Colonic mucosa (tissue), 4 donors: Measurements from ENCODE around the gene ZBTB24. TPM values are rescaled to one million over a fixed set of nuclear protein-coding genes. Genes with fewer than 3 reads are reported as not detected.

Experiments
- DNase-seq: peaks from one replicate; pipeline ENCODE4 v3.0.0-alpha.2; 2020
- H3K27ac ChIP-seq: fragments of 200-600 bp; one replicate; pipeline ENCODE4 v1.8.0; 2021
- H3K27me3 ChIP-seq: fragments of 200-600 bp; one replicate; pipeline ENCODE4 v1.8.0; 2021
- H3K36me3 ChIP-seq: fragments of 200-600 bp; one replicate; pipeline ENCODE4 v1.8.0; 2021
- H3K4me1 ChIP-seq: fragments of 200-600 bp; one replicate; pipeline ENCODE4 v1.8.0; 2021; ENCODE audit warnings: mild to moderate bottlenecking
- H3K4me3 ChIP-seq: fragments of 200-600 bp; one replicate; pipeline ENCODE4 v1.8.0; 2021
- H3K9ac ChIP-seq, 2 donors: one replicate each; pipeline ENCODE4 v1.7.0; 2013; ENCODE audit warnings: control low read depth in 2 of 2, low read depth in 2 of 2, low read length in 2 of 2
- H3K9me3 ChIP-seq: fragments of 200-600 bp; one replicate; pipeline ENCODE4 v1.8.0; 2021
- intact Hi-C: fragments of 100-400 bp; cut with DNase I; formaldehyde crosslinking; loops from one replicate; pipeline ENCODE4 v1.14.1; 2022
- total RNA-seq, 2 donors: library from RNA; stranded (reverse); fragmentation: NEBNext Ultra II Directional in 1 of 2; extraction: Animal tissue kit (Norgen Biotek cat#: 25700) in 1 of 2; gene quantifications; one replicate each; pipeline ENCODE4 v1.2.1, GENCODE V29; 2021
- TF ChIP-seq, protein P1 (sequence below): fragments of 200-600 bp; IDR thresholded peaks from one replicate; pipeline ENCODE4 v1.8.0; 2022; ENCODE audit warnings: antibody characterized with exemption, mild to moderate bottlenecking
- donor health status: healthy.
- donor health status: DM: no; HTN: no; CAD: no.
- donor health status: DM: no; HTN: no; CAD: no.

Gene ZBTB24
- 1 to 10 TPM; 5.4 to 7.6 TPM for total RNA-seq

GRCh38 chr6:109482905-109483734 is at the start of gene ZBTB24:
Gene ZBTB24 (minus strand): TSS chr6:109483219. CDS start chr6:109482026, 1,193 bp downstream.
- TF ChIP-seq, protein P1, sequence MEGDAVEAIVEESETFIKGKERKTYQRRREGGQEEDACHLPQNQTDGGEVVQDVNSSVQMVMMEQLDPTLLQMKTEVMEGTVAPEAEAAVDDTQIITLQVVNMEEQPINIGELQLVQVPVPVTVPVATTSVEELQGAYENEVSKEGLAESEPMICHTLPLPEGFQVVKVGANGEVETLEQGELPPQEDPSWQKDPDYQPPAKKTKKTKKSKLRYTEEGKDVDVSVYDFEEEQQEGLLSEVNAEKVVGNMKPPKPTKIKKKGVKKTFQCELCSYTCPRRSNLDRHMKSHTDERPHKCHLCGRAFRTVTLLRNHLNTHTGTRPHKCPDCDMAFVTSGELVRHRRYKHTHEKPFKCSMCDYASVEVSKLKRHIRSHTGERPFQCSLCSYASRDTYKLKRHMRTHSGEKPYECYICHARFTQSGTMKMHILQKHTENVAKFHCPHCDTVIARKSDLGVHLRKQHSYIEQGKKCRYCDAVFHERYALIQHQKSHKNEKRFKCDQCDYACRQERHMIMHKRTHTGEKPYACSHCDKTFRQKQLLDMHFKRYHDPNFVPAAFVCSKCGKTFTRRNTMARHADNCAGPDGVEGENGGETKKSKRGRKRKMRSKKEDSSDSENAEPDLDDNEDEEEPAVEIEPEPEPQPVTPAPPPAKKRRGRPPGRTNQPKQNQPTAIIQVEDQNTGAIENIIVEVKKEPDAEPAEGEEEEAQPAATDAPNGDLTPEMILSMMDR: no peak
- peaks cover 5% of the 10 kb centered on the region for H3K4me1 ChIP-seq
- no peaks in the 10 kb centered on the region for H3K36me3 ChIP-seq
- intact Hi-C loops: no loop called here
- H3K4me3 ChIP-seq: peak within 1 kb of the TSS; percentile 96
- H3K27me3 ChIP-seq: no peaks in the 10 kb centered on the region
- DNase-seq: peak; percentile 94
- no peaks in the 10 kb centered on the region for H3K9me3 ChIP-seq
- H3K9ac ChIP-seq: peak within 1 kb of the TSS; percentile 81 to 89
- peak within 1 kb of the TSS; percentile 82 for H3K27ac ChIP-seq

GRCh38 chr6:109531446-109531845 is 48.4 kb upstream of the ZBTB24 start:
- Histone ChIP-seq H3K9ac (no peak overlapping the region), H3K27ac (no peak overlapping the region), H3K36me3 (no peaks in the 10 kb centered on the region), H3K27me3 (no peaks in the 10 kb centered on the region), H3K4me1 (no peaks in the 10 kb centered on the region), H3K9me3 (no peaks in the 10 kb centered on the region), H3K4me3 (no peak overlapping the region)
- intact Hi-C loops: no loop called here
- TF ChIP-seq, protein P1: no peak
- DNase-seq: no peak

GRCh38 chr6:109527989-109528388 is 45.0 kb upstream of the ZBTB24 start:
- Histone ChIP-seq H3K27ac (no peak overlapping the region), H3K9me3 (no peaks in the 10 kb centered on the region), H3K4me3 (no peak overlapping the region), H3K36me3 (no peaks in the 10 kb centered on the region), H3K27me3 (no peaks in the 10 kb centered on the region), H3K9ac (no peak overlapping the region), H3K4me1 (no peaks in the 10 kb centered on the region)
- no peak for DNase-seq
- intact Hi-C loops: loop anchor here (5.0 to 10.0 kb wide), 2 partner anchors 157 to 514 kb away; no protein-coding TSS in a partner anchor
- TF ChIP-seq, protein P1: no peak

DNA sequence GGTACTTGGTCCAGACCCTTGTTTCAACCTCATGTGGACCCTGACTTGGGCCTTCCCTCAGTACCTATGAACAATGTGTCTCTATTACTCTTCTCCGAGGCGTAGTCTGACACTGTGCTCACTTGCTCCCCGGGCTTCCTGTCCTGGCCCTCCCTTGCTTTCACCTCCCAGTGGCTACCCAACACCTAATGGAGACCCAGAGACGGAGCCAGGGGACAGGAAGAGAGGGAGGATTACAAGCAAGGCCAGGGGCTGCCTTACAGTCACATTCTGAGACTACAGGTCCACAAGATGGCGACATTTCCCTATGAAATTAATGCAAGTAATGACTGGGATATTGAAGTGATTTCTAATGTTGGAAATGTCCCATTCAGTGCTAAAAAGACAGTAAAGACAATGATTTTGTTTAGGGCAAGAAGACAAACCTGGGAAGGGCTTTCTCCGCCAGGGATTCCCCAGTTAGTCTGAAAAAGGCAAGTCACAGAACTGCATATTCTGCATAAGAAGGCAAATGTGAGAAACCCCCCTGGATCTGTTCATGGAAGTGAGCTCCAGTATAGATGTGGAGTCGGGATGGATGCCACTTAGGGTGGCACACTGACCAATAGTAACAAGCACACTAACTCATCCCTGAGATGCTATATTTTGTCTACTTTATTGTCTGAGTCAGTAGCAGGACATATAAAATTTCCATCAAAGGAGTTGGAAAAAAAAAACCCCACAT is 44.0 kb upstream of the ZBTB24 start:
- H3K36me3 ChIP-seq: no peaks in the 10 kb centered on the region
- intact Hi-C loops: loop anchor here (5.0 to 10.0 kb wide), 2 partner anchors 158 to 515 kb away; no protein-coding TSS in a partner anchor
- no peak overlapping the region for H3K27ac ChIP-seq
- H3K9ac ChIP-seq: no peak overlapping the region
- H3K9me3 ChIP-seq: no peaks in the 10 kb centered on the region
- DNase-seq: peak; percentile 31
- no peaks in the 10 kb centered on the region for H3K4me1 ChIP-seq
- H3K4me3 ChIP-seq: no peak overlapping the region
- no peaks in the 10 kb centered on the region for H3K27me3 ChIP-seq
- TF ChIP-seq, protein P1: peak; percentile 63

DNA sequence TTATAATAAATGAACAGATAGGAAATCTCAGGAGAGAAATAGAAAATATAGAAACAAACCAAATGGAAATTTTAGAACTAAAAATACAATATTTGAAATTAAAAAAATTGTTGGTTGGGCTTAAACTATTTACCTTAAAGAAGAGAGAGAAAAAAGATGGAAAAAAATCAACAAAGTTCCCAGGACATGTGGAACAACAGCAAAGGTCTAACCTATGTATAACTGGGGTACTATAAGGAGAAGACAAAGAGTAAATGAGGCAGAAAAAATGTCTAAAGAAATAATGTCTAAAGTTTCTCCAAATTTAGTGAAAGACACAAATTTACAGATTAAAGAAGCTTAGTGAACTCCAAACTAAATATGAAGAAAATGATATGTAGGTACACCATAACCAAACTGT is 41.1 kb upstream of the ZBTB24 start:
- Histone ChIP-seq H3K4me3 (no peak overlapping the region), H3K36me3 (no peaks in the 10 kb centered on the region), H3K9me3 (no peaks in the 10 kb centered on the region), H3K27ac (no peak overlapping the region), H3K4me1 (no peaks in the 10 kb centered on the region), H3K27me3 (no peaks in the 10 kb centered on the region), H3K9ac (no peak overlapping the region)
- TF ChIP-seq, protein P1: no peak
- intact Hi-C loops: loop anchor here (10.0 kb wide), 1 partner anchor 161 kb away; no protein-coding TSS in a partner anchor
- DNase-seq: no peak
